HG03025 (cell line): Measurements from ENCODE around the gene PRKCH.
A peak's percentile ranks its signal among the peaks of the same experiment; 100 is the strongest.

Experiments
- ATAC-seq: cut with Tn5 transposase; IDR thresholded peaks from one replicate; pipeline ENCODE4 v1.9.1; 2021; ENCODE audit warnings: mild to moderate bottlenecking, moderate library complexity; ENCODE audit not compliant: unreplicated experiment, low FRiP score

PRKCH gene

DNA sequence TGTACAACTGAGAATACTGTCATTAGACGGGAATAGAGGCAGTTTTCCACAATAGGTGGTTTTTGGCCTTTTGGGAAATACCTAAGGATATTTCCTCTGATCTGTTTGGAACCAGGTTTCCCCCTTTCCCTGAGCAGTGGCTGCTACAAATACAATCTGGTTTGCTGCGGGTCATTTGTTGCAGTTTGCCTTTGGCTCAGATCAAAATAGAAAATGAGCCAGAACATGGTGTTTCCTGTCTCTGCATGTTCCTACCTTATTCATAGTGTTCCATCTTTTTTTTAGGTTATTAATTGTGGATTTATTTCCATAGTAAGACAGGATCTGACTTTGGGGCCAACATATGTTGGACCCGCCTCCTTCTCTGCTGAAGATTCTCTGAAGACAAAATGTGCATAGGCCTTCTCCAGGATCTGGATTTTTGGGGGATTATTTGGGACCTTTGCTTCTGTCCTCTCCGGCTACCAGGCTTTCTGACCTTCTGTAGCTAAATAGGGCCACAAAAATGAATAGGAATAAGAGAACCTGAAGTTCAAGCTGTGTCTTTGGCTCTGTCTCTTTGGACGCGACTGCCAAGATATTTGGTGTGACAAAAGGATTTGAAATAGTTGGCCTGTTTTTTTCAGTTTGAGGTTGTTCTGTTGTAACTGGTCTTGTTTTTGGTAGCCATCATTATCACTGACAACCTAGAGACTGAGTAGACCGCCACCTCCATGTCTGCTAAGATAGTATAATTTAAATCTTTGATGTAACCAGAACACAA is 146.9 kb downstream of the PRKCH start:
- ATAC-seq = no peak

DNA sequence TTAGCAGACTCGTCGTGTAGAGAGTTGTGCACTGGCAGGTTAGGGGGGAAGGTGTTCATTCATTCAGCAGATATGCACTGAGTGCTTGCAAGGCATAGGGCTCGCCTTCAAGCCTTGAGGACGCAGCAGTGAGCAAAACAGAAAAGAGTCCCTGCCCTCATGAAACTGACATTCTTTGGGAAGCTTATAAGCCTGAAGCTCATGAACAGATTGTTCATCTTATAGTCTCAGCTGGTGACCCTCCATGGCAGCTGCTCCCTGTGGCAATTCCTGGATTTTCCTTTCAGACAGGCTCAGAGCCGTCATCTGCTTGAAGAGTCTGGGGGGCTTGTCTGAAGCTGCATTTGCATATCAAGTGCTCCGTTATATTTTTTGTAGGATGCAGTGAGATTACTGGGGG is 148.4 kb downstream of the PRKCH start:
- no peak for ATAC-seq

- ATAC-seq = no peak
Observed at GRCh38 chr14:61470261-61470960, 149.0 kb downstream of the PRKCH start.

DNA sequence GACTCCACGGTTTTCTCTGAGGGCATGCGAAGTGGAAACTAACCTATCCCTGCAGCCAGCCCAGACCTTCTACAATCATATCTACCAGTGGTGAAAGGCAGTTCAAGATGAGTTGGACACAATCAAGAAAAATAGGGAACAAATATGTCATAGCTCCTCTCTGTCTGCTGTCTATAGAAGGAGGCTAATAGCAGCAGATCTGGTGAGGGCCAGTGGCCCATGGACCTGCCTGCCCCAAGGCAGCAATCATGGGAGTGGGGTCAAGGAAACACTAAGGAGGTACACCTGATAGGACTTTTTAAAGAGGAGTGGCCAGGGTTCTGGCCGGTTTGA is 149.5 kb downstream of the PRKCH start:
- ATAC-seq = no peak

DNA sequence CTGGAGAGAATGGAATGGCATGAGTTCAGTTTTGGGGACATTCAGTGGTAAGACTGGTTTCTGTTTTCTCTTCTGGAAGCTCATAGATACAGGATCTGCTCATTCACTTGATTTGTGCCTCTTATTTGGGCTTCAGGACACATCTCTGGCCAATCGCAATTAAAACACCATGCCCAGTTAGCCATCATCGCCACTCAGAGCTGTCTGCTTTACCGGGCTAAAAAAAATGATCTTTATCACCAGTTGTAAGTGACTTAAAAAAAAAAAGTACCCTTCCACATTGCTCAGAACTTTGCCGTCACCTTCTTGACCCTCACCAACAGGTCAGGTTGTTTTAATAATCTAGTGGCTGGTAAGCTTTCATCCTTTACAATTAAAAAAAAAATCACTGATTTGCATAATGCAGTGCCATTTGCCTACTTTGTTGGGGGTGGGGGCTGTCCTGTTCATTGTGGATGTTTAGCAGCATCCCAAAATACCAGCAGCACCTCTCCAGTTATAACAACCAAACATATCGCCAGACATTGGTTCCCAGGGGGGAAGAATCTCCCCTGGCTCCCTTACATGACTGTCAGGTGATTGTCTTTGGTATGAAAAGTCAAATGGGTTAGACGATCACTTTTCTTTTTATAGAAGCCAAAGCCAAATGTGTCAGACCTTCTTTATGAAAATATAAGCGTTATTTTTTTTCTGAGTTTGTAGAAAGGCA is 150.1 kb downstream of the PRKCH start:
- ATAC-seq = no peak

DNA sequence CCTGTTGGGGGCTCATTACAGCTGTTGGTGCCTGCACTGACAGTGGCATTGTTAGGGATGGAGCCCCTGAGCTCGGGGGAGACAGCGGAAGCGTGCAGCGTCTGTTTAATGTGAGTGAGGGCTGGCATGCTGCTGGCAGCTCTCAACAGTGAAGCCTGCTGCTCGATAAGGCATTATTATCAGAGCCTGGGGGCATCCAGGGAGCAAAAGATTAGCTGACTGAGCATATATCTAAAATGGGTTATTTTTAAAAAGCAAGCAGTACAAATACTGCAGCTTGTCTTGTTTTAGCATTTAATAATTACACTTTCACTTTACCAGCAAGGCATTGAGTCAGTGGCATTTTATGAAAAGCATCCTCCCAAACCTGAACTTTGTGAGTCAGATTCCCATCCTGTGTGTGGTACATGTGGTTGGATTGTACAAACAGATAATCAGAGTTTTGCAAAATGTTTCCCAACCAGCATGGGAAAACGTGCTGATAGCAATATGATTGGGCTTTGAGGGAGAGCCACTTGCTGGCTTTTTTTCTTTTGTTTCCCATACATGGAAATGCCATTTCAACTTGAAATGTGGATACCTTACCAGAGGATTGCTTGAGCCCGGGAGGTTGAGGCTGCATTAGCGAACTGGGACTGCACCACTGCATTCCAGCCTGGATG is 150.8 kb downstream of the PRKCH start:
- ATAC-seq = no peak

GRCh38 chr14:61472801-61473376 is 151.5 kb downstream of the PRKCH start:
- no peak for ATAC-seq

- ATAC-seq = no peak
Observed at GRCh38 chr14:61474015-61474414, 152.6 kb downstream of the PRKCH start.

- no peak for ATAC-seq
Observed at GRCh38 chr14:61474701-61475100, 153.3 kb downstream of the PRKCH start.

- no peak for ATAC-seq
Observed at GRCh38 chr14:61475316-61475715, 153.9 kb downstream of the PRKCH start.

- ATAC-seq = no peak
Observed at GRCh38 chr14:61476105-61476753, 154.8 kb downstream of the PRKCH start.

GRCh38 chr14:61476754-61477410 is 155.5 kb downstream of the PRKCH start:
- no peak for ATAC-seq

GRCh38 chr14:61477712-61478462 is 156.5 kb downstream of the PRKCH start:
- no peak for ATAC-seq

DNA sequence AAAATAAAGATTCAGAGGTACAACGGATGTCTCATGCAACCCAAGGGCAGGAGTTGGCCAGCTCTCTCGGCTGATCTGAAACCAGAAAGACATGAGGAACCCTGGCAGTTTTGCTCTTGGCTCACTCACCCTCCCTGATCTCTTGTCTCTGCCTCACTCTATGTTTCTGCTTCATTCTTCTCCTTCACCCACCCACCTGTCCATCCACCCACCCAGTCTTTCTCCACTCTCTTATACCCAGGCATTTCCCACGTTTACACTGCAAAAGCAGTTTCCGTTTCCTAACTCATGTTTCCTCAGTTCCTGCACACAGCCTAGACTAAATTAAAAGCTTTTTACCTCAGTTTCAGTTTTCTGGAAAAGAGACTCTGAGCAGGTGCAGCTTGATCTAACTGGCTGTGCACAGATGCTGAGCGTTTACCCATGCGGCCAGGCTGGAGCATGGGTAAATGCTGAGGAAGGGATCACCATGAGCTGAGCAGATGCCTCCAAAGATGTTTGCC is 157.6 kb downstream of the PRKCH start:
- ATAC-seq = peak; percentile 55

DNA sequence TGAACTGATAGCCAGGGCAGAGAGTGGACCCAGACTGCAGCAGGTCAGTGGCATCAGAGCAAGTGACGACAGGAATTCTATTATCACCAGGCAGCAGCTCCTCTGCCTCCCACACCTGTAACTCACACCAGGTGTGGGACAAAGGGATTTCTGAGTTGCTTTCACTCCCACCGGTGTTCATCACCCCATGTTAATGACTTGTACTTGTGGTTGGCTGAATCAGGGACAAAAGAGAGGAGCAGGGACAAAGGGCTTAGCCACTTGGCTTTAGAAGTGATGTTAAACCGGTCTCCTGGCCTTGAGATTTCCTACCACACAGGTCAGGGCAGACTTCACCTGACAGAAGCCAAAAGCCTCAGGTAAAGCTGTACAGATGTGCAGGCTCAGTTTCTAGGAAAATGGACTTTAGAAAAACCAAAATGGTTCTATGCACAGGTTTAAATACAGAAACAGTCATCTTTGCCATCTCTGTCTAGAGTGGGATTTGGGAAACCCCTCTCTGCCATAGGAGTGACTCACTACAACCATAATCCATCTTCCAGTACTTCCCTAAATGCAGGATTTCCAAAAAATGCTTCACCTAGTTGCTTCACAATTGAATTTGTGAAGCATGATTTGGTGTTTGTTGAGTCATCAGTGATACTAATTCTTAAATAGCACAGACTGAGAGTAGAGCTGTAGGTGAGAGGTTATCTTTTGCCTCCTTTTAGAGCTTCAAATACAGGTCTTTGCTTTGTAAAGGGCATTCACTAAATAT is 158.5 kb downstream of the PRKCH start:
- ATAC-seq = no peak

DNA sequence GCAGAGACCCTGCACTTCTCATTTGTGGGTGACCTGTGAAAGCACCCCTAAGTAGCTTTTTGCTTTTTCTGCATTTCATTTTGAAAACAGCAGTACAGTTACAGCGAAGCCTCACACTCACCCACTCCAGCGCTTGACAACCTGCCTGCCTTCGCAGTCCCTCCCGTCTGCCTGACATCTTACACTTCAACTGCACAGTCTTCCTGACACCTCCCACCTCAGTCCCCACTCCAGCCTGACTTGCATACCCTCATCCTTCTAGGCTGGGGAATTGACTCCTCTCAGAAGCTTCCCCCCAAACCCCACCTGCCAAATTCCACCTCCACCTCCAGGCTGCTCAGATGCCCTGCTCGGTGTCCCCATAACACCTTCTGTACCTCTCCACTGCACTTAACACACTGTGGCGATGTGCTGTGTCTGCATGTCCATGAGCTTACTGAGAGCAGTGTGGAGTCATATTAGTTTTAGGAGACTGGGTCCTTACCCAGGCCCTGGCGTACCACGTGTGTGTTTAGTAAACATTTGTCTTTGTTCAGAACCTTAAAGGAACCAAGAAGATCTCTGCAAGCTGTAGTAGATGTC is 159.4 kb downstream of the PRKCH start:
- no peak for ATAC-seq

- ATAC-seq = no peak
Observed at GRCh38 chr14:61481701-61482100, 160.3 kb downstream of the PRKCH start.
